MM.1S (cell line): ENCODE measurements around the gene CYSRT1.

Experiments used
- DNase-seq: peaks from one replicate; pipeline ENCODE4 v3.0.0-alpha.2; 2015
- H2AFZ ChIP-seq: fragments of 300-600 bp; sonication (generic); 2 replicates; pipeline ENCODE4 v1.6.0; 2016; ENCODE audit warnings: antibody characterized with exemption, low read length
- H3F3A ChIP-seq: fragments of 300-600 bp; sonication (generic); 2 replicates; pipeline ENCODE4 v1.6.1; 2016; ENCODE audit warnings: mild to moderate bottlenecking, antibody characterized with exemption, low read length, moderate library complexity, mixed read lengths; ENCODE audit not compliant: insufficient read depth
- H3K27ac ChIP-seq: fragments of 300-600 bp; sonication (generic); 2 replicates; pipeline ENCODE4 v1.5.1; 2016; ENCODE audit warnings: mild to moderate bottlenecking, low read length
- H3K27me3 ChIP-seq: fragments of 300-600 bp; sonication (generic); replicated peaks from 2 replicates; pipeline ENCODE4 v1.6.0; 2016; ENCODE audit warnings: low read length; ENCODE audit not compliant: insufficient read depth
- H3K36me3 ChIP-seq: fragments of 300-600 bp; sonication (generic); replicated peaks from 2 replicates; pipeline ENCODE4 v1.6.1; 2016; ENCODE audit warnings: mild to moderate bottlenecking, low read length, mixed read lengths; ENCODE audit not compliant: insufficient read depth
- H3K4me1 ChIP-seq: fragments of 300-600 bp; sonication (generic); 2 replicates; pipeline ENCODE4 v1.6.1; 2016; ENCODE audit warnings: low read length, mixed read lengths
- H3K4me2 ChIP-seq: fragments of 300-600 bp; sonication (generic); 2 replicates; pipeline ENCODE4 v1.6.0; 2016; ENCODE audit warnings: low read depth, low read length
- H3K4me3 ChIP-seq: fragments of 300-600 bp; sonication (generic); 2 replicates; pipeline ENCODE4 v1.5.1; 2016; ENCODE audit warnings: low read length, mixed read lengths
- H3K79me2 ChIP-seq: fragments of 300-600 bp; sonication (generic); 2 replicates; pipeline ENCODE4 v1.6.1; 2016; ENCODE audit warnings: mixed run types, low read length, mixed read lengths
- H3K9ac ChIP-seq: fragments of 300-600 bp; sonication (generic); 2 replicates; pipeline ENCODE4 v1.6.1; 2016; ENCODE audit warnings: low read length, mixed read lengths
- H3K9me2 ChIP-seq: fragments of 300-600 bp; sonication (generic); replicated peaks from 2 replicates; pipeline ENCODE4 v1.6.1; 2016; ENCODE audit warnings: mild to moderate bottlenecking, low read length, mixed read lengths; ENCODE audit not compliant: insufficient read depth
- H3K9me3 ChIP-seq: fragments of 300-600 bp; sonication (generic); replicated peaks from 2 replicates; pipeline ENCODE4 v1.6.1; 2016; ENCODE audit warnings: mild to moderate bottlenecking, low read length, mixed read lengths; ENCODE audit not compliant: insufficient read depth
- H4K20me1 ChIP-seq: fragments of 300-600 bp; sonication (generic); 2 replicates; pipeline ENCODE4 v1.6.1; 2016; ENCODE audit warnings: mild to moderate bottlenecking, low read length, moderate library complexity, mixed read lengths; ENCODE audit not compliant: insufficient read depth
- CTCF ChIP-seq: fragments of 300-600 bp; sonication (generic); IDR thresholded peaks from 2 replicates; pipeline ENCODE4 v1.5.1; 2016; ENCODE audit warnings: antibody characterized with exemption, low read length, mixed read lengths
- EZH2 ChIP-seq: fragments of 300-600 bp; sonication (generic); optimal IDR thresholded peaks from 2 replicates; pipeline ENCODE3; 2017; ENCODE audit warnings: low read depth, mild to moderate bottlenecking, antibody characterized with exemption, low read length, mixed read lengths
- EZH2phosphoT487 ChIP-seq: fragments of 300-600 bp; sonication (generic); IDR thresholded peaks from 2 replicates; pipeline ENCODE4 v1.6.1; 2018; ENCODE audit warnings: antibody characterized with exemption, low read length

Gene CYSRT1

DNA sequence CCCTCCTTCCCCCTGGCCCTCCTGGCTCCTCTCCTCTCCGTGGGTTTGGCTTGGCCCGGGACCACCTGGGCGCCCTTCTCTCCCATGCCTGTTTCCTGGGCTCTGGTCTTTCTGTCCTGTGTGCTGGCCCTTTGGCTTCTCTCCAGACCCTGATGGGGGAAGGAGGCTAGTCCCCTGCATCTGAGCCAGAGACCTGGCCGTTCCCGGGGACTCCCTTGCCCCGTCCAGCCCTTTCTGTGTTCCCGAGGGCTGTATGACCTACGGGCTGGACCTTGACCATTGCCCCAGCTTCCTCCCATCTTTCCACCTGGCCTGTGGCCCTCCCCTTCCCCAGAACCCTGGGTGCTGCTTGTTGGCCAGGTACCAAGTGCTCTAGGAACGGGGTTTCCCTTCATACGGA lies 38.5 kb downstream of the CYSRT1 start:
- Histone ChIP-seq H3K79me2 (peaks cover 4% of the 10 kb centered on the region; the same call in 1 of the 2 replicates), H4K20me1 (no peaks in the 10 kb centered on the region), H3K4me3 (no peak overlapping the region), H3K9me3 (no peaks in the 10 kb centered on the region), H3K27ac (no peak overlapping the region), H3K4me2 (no peak overlapping the region), H3K9me2 (no peaks in the 10 kb centered on the region), H3F3A (peaks cover under 1% of the 10 kb centered on the region; the same call in 1 of the 2 replicates), H3K4me1 (peaks cover 6% of the 10 kb centered on the region), H3K9ac (no peak overlapping the region), H3K36me3 (peaks cover 4% of the 10 kb centered on the region; the same call in 1 of the 2 replicates), H3K27me3 (no peaks in the 10 kb centered on the region), H2AFZ (no peak overlapping the region)
- TF ChIP-seq EZH2 (no peak), EZH2phosphoT487 (no peak), CTCF (no peak)
- DNase-seq: no peak

DNA sequence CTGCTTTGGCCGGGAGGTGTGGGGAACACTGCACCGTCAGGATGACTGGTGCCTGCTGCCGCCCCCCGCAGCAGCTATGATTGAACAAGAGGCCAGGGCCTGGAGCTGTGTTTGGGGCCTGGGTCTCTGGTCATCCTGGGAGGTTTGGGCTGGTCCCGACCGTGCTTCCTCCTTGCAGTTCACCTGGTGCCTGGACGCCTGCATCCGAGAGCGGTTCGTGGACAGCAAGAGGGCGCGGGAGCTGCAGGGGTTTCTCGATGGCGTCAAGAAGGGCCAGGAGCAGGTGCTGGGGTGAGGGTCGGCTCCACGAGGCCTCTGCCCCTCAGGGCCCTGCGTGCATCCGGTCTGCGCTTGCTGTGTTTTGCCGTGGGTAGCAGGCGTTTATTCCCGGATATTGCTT lies 39.1 kb downstream of the CYSRT1 start:
- Histone ChIP-seq H3K9me3 (no peaks in the 10 kb centered on the region), H3K4me2 (no peak overlapping the region), H4K20me1 (no peaks in the 10 kb centered on the region), H3F3A (peaks cover 3% of the 10 kb centered on the region; the same call in 1 of the 2 replicates), H3K9ac (no peak overlapping the region), H3K79me2 (peaks cover 8% of the 10 kb centered on the region; the same call in 1 of the 2 replicates), H3K9me2 (no peaks in the 10 kb centered on the region), H3K4me3 (no peak overlapping the region), H3K4me1 (peaks cover 12% of the 10 kb centered on the region), H3K36me3 (peaks cover 2% of the 10 kb centered on the region; the same call in 1 of the 2 replicates), H2AFZ (no peak overlapping the region), H3K27me3 (no peaks in the 10 kb centered on the region), H3K27ac (no peak overlapping the region)
- DNase-seq: no peak
- TF ChIP-seq CTCF (no peak), EZH2 (no peak), EZH2phosphoT487 (no peak)

DNA sequence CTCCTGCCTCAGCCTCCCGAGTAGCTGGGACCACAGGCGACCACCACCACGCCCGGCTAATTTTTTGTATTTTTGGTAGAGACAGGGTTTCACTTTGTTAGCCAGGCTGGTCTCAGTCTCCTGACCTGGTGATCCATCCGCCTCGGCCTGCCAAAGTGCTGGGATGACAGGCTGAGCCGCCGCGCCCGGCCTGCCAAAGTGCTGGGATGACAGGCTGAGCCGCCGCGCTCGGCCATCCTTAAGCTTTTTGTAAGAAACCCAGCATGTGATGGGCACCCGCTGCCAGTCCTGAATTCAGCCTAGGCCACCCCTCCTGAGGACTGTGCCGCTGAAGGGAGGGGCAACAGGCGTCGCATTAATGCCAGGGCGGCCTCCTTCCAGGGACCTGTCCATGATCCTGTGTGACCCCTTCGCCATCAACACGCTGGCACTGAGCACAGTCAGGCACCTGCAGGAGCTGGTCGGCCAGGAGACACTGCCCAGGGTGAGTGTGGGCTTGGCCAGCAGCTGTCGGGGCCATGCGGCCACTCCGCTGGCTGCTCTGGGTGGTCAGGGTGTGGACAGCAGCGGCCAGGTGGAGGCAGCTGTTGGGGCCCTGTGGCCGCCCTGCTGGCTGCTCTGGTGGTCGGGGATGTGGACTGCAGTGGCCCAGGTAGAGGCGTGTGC lies 40.7 kb downstream of the CYSRT1 start:
- no peak overlapping the region for H3K4me3 ChIP-seq
- H3K9ac ChIP-seq: no peak overlapping the region
- H3F3A ChIP-seq: peaks cover 8% of the 10 kb centered on the region; the same call in 1 of the 2 replicates
- H2AFZ ChIP-seq: no peak overlapping the region
- no peaks in the 10 kb centered on the region for H3K36me3 ChIP-seq
- H4K20me1 ChIP-seq: no peaks in the 10 kb centered on the region
- peaks cover 20% of the 10 kb centered on the region for H3K4me1 ChIP-seq
- H3K9me2 ChIP-seq: no peaks in the 10 kb centered on the region
- TF ChIP-seq EZH2phosphoT487 (no peak), CTCF (no peak), EZH2 (no peak)
- no peak for DNase-seq
- no peaks in the 10 kb centered on the region for H3K9me3 ChIP-seq
- H3K4me2 ChIP-seq: no peak overlapping the region
- no peak overlapping the region for H3K27ac ChIP-seq
- H3K27me3 ChIP-seq: no peaks in the 10 kb centered on the region
- H3K79me2 ChIP-seq: peaks cover 8% of the 10 kb centered on the region; the same call in 1 of the 2 replicates
